Uterus (tissue), 2 donors: ENCODE measurements around the gene POLR3B.

ENCODE experiments used
- POLR2A ChIP-seq, 2 donors: fragments of 450-650 bp; IDR thresholded peaks; one replicate each; pipeline ENCODE4 v1.6.1; 2016; ENCODE audit warnings: antibody characterized with exemption in 2 of 2, mild to moderate bottlenecking in 1 of 2, moderate library complexity in 1 of 2
- TF ChIP-seq, protein P1 (sequence below), 4 experiments: fragments of 200-600 bp in 2 of 4; fragments of 450-650 bp in 2 of 4; sonication (generic) in 2 of 4; IDR thresholded peaks; one replicate each; pipeline ENCODE4 v1.5.1; 2016 to 2019; ENCODE audit warnings: antibody characterized with exemption in 4 of 4, mild to moderate bottlenecking in 2 of 4, moderate library complexity in 1 of 4

DNA sequence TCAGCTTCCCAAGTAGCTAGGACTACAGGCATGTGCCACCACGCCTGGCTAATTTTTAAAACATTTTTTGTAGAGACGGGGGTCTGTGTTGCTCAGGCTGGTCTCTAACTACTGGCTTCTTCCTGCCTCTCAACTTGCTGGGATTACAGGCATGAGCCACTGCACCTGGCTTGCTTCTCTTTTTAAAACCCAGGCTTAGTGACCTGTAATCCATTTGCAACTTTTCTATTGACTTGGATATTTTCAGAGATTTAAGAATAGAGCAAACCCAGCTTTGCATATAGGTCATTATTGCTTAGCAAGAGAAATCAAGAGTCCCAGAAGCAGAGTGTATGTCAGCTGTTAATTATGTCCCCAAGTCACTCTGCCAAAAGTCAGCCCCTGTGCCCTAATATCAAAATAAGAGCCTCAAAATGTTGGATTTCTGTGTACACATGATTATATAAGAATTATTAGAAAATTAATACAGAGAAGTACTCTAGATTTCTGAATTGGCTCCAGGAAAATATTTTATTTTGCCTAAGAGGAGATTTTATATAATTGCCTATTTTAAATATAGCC lies 30.2 kb upstream of the POLR3B start:
- TF ChIP-seq, protein P1, sequence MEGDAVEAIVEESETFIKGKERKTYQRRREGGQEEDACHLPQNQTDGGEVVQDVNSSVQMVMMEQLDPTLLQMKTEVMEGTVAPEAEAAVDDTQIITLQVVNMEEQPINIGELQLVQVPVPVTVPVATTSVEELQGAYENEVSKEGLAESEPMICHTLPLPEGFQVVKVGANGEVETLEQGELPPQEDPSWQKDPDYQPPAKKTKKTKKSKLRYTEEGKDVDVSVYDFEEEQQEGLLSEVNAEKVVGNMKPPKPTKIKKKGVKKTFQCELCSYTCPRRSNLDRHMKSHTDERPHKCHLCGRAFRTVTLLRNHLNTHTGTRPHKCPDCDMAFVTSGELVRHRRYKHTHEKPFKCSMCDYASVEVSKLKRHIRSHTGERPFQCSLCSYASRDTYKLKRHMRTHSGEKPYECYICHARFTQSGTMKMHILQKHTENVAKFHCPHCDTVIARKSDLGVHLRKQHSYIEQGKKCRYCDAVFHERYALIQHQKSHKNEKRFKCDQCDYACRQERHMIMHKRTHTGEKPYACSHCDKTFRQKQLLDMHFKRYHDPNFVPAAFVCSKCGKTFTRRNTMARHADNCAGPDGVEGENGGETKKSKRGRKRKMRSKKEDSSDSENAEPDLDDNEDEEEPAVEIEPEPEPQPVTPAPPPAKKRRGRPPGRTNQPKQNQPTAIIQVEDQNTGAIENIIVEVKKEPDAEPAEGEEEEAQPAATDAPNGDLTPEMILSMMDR (IDR thresholded peaks at IDR 0.05): no peak
- no peak for TF ChIP-seq POLR2A (IDR thresholded peaks at IDR 0.05)
